ENCODE measurements around the gene ISOC2. TPM values are rescaled to one million over a fixed set of nuclear protein-coding genes. Genes with fewer than 3 reads are reported as not detected.
A peak's percentile ranks its signal among the peaks of the same experiment; 100 is the strongest.

Gene ISOC2
- total and polyA plus RNA-seq, 2 donors (not counting 3 experiments of a cell fraction or from before 2014, with no cell fraction given), result 49.3 to 68.7 TPM

- Histone ChIP-seq H3K9ac (replicated peaks; ENCODE audit: extremely low read depth, insufficient read depth, low read length) (peak within 1 kb of the TSS; percentile 60), H3K36me3 (ENCODE audit: control insufficient read depth in 2 of 2, extremely low read depth in 1 of 2, insufficient read depth in 2 of 2, low read length in 2 of 2) (no peaks in the 10 kb centered on the region), H3K4me3 (replicated peaks in 1 of 3; ENCODE audit: insufficient read depth in 1 of 3, low read depth in 1 of 3, low read length in 3 of 3) (peak within 1 kb of the TSS; percentile 63 to 95 (median 95)), H2AFZ (ENCODE audit: low read depth, low read length) (peak within 1 kb of the TSS; percentile 98), H4K20me1 (replicated peaks; ENCODE audit: control insufficient read depth, extremely low read depth, insufficient read depth, low read length) (no peaks in the 10 kb centered on the region), H3K4me1 (ENCODE audit: control insufficient read depth, extremely low read depth, insufficient read depth, low read length) (peaks cover 10% of the 10 kb centered on the region), H3K4me2 (ENCODE audit: insufficient read depth, low read length) (peak within 1 kb of the TSS; percentile 92), H3K9me3 (replicated peaks; ENCODE audit: control insufficient read depth, insufficient read depth, low read length) (no peaks in the 10 kb centered on the region), H3K79me2 (ENCODE audit: control insufficient read depth, insufficient read depth, low read length) (peaks cover 17% of the 10 kb centered on the region), H3K27ac (ENCODE audit: insufficient read depth, low read depth, low read length) (peak within 1 kb of the TSS; percentile 66), H3K9me1 (replicated peaks; ENCODE audit: control insufficient read depth, extremely low read depth, insufficient read depth, low read length) (no peaks in the 10 kb centered on the region), H3K27me3 (ENCODE audit: control insufficient read depth in 2 of 2, insufficient read depth in 2 of 2, low read length in 2 of 2) (no peaks in the 10 kb centered on the region)
- TF ChIP-seq, protein P1, sequence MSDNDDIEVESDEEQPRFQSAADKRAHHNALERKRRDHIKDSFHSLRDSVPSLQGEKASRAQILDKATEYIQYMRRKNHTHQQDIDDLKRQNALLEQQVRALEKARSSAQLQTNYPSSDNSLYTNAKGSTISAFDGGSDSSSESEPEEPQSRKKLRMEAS (IDR thresholded peaks at IDR 0.05; ENCODE audit: insufficient read depth, insufficient read length), result peak; percentile 94
- TF ChIP-seq MYC (IDR thresholded peaks at IDR 0.05; ENCODE audit: low read depth, low read length), result peak; percentile 55
- TF ChIP-seq EZH2 (IDR thresholded peaks at IDR 0.05; ENCODE audit: borderline replicate concordance, low read depth, low read length, severe bottlenecking), result no peak
- TF ChIP-seq POLR2A (IDR thresholded peaks at IDR 0.05; ENCODE audit: low read depth, low read length), result peak; percentile 28
- no peak for TF ChIP-seq GATA2 (IDR thresholded peaks at IDR 0.05; ENCODE audit: insufficient read depth, insufficient read length, low read depth, low read length)
- no peak for TF ChIP-seq FOS (IDR thresholded peaks at IDR 0.05; ENCODE audit: borderline replicate concordance, insufficient read depth, low read length)
- TF ChIP-seq CTCF (IDR thresholded peaks at IDR 0.05; ENCODE audit: extremely low read depth in 1 of 2, insufficient read depth in 1 of 2, low read depth in 1 of 2, low read length in 2 of 2), result no peak
- TF ChIP-seq JUN (IDR thresholded peaks at IDR 0.05; ENCODE audit: borderline replicate concordance, insufficient read depth, insufficient read length, low read depth), result no peak
- TF ChIP-seq POLR2AphosphoS5 (IDR thresholded peaks at IDR 0.05; ENCODE audit: insufficient read depth, low read depth, low read length), result peak; percentile 39
- dilution Hi-C loops (cut with MboI; ENCODE audit: extremely low pct_ligation_motif_present, low sequenced_read_pairs), result no loop called here
- intact Hi-C loops (cut with micrococcal nuclease), result loop anchor here (1.0 kb wide), 2 partner anchors 11 to 15 kb away; partner anchors contain the start of gene ISOC2
- ChIA-PET CTCF (interaction anchor here (0.9 to 6.1 kb wide), 5 partner anchors 9 to 335 kb away, joined by 3 to 62 read pairs (median 14); partner anchors contain the start of gene NAT14), POLR2A (interaction anchor here (0.6 to 1.4 kb wide), 6 partner anchors 10 to 133 kb away, joined by 3 to 13 read pairs (median 4); partner anchors contain the start of genes ISOC2 and UBE2S)
- DNase-seq (ENCODE audit: low read depth, low spot score) (peak; percentile 97), FAIRE-seq (peak; percentile 95)
- no TSS peak for BruUV-seq (replicated peaks)
These were observed 14.8 kb upstream of the ISOC2 start, which contains the start of gene ZNF628 for GRCh38 chr19:55476100-55476775. Gene ZNF628 (plus strand): TSS chr19:55476617. CDS start chr19:55479911, 3,294 bp downstream.
